Iris pigment epithelial cell (primary cell): ENCODE measurements around the gene THUMPD3.

Experiments
- DNase-seq: peaks from one replicate; pipeline ENCODE4 v3.0.0-alpha.2; 2011; ENCODE audit warnings: low read depth

Gene THUMPD3

DNA sequence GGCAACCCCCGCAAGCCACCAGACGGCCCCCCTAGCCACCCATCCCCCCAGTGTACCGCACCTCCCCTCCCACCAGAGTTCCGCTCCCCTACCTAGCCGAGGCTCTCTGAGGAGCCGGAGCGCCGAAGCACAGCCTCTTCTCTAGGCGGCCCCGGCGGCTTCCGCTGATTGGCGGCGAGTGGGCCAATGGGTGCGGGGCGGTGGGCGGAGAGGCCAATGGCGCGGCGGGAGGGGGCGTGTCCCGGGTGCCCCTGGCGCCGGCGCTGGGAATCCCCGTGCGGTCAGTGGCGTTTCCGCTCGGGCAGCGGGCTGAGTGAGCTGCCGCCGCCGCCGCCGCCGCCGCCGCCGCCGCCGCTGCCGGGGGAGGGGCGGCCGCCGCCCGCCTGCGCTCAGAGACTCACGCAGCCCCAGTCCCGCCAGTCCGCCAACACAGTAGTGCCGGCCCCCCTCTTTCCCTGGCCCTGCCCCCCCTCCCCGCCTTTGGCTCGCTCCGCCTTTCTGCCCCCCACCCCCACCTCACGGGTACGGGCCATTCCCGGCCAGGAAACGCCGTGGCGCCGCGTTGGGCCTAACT is 34.6 kb downstream of the THUMPD3 start, which contains the start of gene SETD5:
SETD5 (plus strand) TSS at position 284 of the 574 bp plus-strand sequence. CDS start 31,324 bp downstream, outside the sequence.
- DNase-seq, result peak; percentile 96

DNA sequence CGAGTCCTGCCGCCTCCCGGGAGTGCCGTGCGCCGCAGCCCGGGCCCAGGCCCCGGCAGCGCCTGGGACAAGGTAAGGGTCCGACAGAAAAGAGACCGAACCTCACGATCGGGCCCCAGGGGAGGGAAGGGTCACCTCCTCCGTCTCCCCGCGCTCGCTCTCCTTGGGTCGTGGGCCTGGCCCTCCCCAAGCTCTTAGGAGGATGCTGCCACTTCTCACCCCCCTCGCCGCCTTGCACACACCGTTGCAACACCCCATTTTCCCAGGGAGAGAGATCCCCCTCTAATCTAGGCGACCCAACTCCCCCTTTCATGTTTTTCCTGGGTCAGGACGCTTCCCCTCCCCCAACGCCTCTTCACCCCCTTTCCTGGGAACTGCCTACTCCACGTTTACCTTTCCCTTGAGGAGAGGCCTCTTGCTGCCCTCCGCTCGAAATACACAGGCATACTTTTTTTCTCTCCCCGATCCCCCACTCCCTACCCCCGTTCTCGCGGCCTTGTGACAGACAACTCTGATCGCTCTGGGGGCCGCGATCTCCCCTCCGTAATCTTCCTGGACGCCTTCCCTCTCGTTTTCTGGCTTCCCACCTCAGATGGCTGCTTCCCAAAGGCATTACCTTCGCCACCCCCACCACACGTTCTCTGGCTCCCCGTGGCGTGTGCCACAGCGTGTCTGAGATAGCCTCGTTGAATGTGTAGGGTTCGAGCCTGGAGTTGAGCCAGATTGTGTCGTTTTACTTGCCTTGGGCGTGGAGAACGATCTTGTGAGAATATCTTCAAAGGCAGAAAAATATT is 35.2 kb downstream of the THUMPD3 start:
- peak; percentile 35 for DNase-seq

DNA sequence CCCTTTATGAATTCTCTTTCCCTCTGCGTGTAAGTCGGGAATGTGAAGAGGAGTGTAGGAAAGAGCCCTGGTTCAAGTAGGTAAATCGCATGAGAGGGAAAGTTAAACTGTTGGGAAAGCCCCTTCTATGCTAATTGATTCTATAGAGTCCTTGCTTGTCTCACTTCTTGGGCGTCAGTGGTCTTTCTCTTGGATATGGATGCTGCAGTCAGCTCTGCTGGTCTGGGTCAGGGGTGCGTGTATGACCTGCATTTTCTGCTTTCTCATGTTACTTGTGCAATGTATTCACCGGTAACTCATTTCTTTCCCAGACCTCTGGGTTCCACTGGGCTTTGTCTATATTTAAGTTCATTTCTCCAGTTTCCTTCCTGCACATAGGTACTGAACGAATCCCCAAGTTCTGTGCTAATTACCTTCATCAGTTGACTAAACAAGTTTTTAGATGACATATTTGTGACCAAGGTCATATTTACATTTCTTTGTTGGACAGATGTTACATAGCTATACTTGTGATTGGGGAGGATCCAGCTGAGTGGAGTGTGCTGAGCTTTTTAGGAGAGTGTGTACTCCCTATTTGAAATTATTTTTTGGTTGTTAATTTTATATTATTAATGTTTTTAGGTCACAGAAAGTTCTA is 36.0 kb downstream of the THUMPD3 start:
- peak; percentile 75 for DNase-seq

DNA sequence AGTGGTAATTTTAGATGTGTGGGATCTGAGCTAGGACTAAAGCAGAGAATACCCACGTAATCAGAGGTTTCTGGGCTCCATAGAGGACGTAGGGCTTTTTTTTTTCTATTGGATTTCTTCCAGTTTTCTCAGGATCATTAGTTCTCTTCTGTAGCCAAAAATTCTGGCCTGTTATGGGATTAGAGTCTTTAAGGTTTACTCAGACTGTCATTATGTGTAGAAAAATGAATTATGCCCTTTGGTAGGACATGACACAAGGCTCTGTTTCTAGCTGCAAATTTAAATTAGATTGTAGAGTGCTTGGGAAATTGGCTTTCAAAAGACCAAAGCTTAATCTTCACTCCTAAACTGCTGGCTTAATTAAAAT is 36.5 kb downstream of the THUMPD3 start:
- peak; percentile 37 for DNase-seq

DNA sequence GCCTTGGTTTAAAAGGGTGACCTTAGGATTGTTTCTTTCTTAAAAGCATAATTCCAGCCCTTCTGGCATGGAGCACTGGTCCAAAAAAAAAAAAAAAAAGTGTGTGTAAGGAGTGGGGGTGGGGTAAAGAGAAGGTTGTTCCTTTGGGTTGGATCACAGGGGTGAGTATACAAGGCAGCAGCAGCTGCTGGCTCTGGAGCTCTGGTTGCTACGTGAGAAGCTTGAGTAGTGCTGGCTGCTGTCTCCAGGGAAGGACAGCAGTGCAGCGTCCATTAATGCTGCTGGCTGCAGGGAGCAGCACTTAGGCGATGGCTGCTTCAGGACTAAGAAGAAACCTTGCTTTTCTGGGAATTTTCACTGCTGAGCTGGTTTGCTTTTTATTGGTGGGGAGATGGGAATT is 36.9 kb downstream of the THUMPD3 start:
- peak; percentile 96 for DNase-seq

DNA sequence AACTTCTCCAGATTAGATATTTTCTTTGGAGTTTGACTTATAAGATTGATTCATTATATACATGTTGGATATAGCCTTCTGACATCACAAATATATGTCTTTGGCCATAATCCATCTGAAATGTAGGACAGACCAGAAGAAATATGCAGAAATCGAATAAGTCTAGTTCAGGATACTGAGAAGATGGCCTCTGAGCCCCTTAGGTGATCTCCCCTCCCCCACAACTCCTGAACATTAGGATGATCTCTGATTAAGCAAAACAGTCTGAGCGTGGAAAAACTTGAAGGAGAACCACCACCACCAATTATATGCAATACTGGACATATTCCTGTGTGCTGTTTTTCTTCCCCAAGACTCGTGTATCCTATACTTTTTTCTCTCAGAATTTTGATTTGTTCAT is 37.8 kb downstream of the THUMPD3 start:
- DNase-seq, result no peak

DNA sequence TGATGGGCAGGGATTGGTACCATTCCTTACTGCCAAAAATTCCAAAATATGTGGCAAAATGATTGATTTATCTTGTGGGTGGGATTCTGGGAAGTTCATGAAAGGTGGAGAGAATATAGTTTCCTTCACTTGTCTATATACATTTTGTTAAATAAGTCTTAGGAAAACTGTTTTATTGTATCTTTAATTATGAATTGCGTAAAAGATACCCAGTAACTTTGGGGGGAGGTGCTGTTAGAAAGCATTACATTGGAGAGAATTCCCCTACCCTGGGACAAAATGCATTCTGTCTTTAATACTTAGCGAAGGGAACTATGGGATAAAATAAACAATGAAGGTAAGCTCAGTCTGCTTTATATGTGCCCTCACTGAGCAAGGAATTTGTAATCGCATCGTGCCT is 39.1 kb downstream of the THUMPD3 start:
- DNase-seq, result peak; percentile 15

DNA sequence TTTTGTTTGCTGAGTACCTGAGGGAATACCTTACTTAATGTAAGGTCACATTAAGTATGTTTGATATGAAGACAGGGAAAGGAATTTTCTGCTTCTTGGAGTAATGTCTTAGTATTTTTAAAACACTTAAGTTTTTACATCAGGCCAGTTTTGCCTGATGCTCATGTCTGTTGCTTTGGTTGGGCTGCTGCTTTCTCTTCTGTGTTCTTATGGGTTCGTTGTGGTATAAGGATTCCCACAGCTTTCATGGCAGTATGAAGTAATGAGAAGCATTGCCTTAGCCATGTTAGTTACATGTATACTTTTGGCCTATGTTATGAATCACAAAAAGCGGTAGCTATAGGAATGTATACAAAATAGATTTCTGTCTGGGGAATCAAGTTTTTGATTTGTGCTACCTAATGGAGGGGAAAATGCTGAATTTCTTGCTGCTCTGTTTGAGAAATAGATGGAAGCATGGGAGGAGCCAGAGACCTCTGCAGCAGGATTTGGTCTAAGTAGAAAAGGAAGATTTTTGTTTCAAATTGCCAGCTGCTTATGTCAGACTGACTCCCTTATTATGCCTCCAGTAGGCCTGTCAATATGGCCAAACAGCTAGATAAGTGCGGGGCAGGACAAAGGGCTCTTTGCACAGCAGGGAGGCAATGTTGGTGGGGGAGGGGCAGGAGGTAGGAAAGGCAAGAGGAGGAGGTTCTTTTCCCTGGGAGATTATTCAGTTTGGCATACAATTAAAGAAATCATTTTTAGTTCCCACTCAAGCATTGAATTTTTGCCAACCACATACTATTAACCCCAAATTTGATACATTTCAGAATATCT is 39.8 kb downstream of the THUMPD3 start:
- peak; percentile 50 for DNase-seq

DNA sequence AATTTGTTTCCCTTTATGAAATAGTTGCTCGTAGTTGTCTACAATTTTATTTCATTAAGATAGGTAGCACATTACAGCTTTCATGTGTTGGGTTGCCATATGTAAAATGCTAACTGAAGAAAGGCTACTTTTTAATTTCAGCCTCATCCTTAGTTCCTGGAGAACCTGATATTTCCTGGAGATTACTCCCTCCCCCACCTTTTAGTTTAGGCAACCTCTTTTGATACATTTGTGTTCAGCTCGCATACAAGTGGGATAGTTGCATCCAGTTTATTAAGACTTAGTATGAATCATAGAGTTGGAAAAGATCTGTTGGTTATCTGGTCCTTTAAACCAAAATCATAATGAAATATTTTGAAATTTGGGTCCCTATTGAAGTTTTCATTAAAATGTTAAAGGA is 40.6 kb downstream of the THUMPD3 start:
- no peak for DNase-seq

DNA sequence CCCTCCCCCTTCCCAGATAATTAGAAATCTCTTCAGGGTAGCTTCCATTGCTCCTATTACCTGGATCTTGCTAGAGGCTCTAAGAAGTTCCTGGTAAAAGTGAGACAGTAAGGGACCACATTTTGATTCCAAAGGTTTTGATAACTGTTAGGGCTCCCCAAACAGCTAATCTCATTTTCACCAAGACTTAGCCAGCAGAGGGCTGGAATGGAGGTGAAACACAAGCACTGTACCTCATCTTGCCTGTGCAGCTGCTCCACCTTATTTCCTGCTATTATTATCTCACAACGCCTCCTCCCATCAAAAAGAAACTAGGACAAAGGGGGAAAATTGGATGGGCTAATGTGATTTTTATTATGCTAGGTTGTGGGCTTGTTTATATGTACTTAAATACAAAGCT is 41.8 kb downstream of the THUMPD3 start:
- DNase-seq, result no peak

DNA sequence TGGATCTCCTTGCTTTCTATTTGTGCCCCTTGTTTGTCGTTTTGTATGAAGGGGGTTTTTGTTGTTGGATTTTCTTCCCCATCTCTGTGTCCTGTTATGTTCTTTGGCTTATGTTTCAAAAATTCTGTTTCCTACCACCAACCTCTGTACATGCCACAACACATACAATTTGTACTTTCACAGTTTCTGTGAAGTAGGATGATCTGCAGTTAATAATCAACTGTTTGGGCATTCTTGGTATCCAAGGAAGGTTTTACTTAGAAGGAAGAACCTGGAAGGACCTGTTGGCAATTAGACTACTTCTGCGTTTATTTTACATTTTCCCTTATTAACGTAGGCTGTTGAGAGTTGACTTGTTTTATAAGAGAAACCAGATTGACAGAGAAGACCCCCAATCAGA is 42.9 kb downstream of the THUMPD3 start:
- DNase-seq, result no peak

DNA sequence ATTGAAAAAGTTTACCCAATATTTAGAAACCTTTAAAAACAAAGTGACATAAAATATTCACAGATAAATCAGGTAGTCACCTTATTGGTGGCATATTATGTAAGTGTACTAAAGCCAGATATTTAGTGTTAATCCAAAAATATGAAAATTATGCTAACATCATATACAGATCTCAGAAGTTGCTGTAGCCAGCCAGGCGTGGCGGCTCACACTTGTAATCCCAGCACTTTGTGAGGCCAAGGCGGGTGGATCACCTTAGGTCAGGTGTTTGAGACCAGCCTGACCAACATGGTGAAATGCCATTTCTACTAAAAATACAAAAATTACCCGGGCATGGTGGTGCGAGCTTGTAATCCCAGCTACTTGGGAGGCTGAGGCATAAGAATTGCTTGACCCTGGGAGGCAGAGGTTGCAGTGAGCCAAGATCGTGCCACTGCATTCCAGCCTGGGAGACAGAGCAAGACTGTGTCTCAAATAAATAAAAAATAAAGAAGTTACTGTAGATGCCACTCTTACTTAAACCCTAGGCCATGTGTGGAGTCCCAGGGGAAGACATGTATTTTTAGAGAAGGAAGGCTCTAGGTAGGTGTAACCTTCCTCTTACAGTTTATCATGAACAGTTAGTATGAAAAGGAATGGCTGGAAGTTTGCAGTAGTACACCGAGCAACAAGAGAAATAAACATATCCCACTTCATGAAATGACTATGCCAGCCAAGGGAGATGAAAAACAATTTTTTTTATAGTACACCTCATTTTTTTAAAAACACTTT is 44.2 kb downstream of the THUMPD3 start:
- no peak for DNase-seq

DNA sequence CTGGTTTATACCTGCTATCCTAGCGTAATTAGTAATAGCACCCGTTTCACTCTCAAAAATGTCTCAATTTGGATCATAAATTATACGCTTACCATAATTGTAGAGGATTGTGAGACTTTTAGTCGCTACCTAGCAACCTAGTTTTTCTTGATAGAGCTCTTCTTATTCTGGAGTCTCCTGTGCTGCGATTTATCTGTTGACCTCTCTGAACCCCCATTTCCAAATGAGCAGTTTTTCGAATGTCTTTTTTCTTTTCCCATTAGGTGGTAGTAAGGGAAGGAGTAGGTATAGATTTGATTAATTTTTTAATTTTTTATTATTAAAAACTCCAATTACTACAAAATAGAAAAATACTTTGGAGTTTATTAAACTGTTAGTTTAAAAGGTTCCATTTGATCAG is 45.2 kb downstream of the THUMPD3 start:
- no peak for DNase-seq

DNA sequence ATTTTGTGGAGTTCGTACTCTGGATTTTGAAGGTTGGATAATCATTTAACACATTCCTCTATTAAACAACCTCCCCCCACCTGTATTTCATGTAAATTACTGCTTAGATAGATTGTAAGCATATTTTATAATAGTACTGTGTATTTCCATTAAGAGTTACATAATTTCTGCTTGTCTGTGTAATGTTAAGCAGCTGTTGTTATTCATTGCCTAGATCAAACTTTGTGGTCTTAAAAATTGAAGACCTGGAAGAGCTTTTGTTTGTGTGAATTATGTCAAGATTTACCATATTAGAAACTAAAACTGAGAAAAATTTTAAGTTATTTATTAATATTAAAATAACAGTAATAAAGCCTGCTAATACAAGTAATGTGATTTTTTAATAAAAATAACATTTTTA is 45.7 kb downstream of the THUMPD3 start:
- no peak for DNase-seq

DNA sequence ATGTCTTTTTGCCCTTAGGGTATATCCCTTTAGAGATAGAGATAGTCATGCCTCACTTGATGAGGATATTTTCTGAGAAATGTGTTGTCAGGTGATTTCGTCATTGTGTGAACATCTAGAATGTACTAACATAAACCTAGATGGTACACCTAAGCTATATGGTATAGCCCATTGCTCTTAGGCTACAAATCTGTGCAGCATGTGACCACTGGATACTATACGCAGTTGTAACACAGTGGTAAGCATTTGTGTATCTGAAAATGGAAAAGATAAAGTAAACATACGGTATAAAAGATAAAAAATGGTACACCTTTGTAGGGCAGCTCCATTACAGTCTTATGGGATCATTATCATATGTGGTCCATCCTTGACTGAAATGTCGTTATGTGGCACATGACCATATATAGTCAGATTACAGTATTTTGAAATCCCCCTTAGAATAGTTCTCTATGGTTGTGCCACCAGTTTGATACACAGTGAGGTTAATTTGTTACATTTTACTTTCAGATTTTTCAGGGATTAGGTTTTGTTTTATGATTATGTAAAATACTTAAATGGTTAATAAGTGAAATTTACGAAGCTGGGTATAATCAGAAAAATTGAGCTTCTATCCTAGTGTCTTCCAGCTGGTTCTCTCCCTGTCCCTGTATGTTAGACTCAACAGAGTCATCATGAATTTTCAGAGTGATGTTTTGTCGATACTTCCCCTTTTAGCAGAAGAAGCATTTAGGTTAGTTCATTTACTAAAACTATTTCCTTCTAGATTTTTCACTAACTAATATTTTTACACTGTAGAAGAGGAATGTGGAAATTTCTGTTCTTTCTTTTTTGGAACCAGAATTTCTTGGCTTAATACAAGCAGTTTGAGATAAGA is 47.4 kb downstream of the THUMPD3 start:
- no peak for DNase-seq

DNA sequence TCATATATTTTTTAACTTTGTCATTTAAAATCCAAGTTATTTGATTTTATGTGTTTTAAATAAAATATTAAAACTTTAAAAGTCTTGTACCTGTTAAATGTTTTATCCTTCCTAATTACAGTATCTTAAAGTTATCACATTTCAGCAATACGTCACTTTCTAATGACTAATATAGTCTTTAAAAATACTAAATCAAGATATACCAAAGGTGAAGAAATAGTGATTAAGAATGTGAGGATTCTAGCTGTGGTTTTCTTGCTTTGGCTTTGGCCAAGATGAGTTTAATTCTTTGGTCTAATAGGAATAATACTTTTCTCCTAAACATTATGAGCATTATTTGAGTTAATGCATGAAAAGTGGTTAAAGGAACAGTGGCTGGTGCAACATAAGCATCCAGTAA is 48.4 kb downstream of the THUMPD3 start:
- no peak for DNase-seq

DNA sequence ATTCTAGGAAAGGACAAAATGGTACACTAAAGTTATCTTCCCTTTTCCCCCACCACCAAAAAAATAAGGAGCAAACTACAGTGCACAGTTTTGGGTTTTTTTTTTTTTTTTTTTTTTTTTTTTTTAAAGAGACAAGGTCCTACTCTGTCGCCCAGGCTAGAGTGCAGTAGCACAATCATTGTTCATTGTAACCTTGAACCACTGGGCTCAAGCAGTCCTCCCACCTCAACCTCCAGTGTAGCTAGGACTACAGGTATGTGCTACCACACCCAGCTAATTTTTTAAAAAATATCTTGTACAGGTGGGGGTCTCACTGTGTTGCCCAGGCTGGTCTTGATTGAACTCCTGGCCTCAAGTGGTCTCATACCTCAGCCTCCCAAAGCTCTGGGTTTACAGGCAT is 49.4 kb downstream of the THUMPD3 start:
- DNase-seq, result no peak

DNA sequence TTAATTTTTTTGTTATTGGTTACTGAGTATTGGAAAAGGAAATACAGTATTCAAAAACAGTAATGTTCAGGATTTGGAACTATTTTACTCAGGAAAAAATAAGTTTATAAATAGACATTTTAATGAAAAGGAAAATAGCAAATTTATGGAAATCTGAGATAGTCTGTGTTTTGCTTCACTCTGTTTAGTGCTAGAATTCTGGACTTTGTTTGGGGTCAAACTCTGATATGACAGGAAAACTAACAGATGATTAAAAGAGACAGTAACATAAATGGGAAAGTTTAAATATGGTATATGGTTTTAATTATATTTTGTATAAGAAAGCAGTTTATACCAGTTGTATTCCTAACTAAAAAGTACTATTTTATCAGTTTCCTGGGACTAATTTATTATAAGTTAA is 52.0 kb downstream of the THUMPD3 start:
- DNase-seq, result no peak

DNA sequence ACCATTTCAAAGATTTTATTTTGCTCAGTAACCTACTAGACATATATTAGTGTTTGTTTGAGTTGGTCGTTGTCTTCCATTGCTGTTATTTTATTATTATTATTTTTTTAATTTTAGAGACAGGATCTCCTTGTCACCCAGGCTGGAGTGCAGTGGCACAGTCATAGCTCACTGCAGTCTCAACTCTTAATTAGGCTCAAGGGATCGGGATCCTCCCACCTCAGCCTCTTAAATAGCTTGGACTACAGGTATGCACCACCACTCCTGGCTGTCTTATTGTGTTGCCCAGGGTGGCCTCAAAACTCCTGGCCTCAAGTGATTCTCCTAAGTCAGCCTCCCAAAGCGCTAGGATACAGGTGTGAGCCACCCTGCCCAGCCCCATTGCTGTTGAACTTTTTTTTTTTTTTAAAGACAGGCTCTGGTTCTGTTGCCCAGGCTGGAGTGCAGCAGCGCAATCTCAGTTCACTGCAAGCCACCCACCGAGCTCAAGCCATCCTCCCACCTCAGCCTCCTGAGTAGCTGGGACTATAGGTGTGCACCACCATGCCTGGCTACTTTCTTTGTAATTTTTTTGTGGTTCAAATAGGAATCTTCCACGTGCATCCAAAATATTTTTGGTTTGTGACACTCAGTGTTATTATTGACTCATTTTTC is 52.8 kb downstream of the THUMPD3 start:
- DNase-seq, result no peak

DNA sequence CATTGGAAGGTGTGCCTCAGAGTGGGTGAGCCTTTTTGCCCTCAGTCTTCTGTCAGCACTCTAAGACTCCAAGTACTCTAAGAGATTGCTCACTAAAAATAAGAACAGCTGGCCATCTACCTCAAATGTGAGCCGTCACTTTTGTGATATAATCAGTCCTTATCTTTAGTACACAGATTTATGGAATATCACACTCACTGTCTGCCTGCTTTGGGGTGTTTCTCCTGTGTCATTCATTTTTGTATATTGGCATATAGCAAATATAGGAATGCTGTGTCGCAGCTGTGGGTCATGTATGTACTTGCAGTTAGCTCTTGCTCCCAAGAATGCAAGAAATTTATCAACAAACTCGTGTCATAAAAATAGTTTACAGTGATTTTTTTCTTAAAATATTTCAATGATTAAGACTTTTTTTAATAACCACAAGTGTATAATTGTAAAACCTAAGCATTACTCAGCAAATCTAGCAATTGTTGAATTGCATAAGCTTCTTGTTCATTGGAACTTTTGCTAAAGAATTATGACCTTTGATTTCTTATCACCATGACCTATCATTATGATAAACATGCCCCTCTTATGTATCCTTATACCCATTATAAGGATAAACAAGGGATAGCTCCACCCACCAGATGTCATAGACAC is 53.4 kb downstream of the THUMPD3 start:
- DNase-seq, result peak; percentile 41
